Right forelimb (tissue), 1 donor: ENCODE measurements around the gene ARL6IP1.

Source experiments
- DNase-seq: peaks from one replicate; pipeline ENCODE4 v3.0.0-alpha.2; 2018

Gene ARL6IP1

DNA sequence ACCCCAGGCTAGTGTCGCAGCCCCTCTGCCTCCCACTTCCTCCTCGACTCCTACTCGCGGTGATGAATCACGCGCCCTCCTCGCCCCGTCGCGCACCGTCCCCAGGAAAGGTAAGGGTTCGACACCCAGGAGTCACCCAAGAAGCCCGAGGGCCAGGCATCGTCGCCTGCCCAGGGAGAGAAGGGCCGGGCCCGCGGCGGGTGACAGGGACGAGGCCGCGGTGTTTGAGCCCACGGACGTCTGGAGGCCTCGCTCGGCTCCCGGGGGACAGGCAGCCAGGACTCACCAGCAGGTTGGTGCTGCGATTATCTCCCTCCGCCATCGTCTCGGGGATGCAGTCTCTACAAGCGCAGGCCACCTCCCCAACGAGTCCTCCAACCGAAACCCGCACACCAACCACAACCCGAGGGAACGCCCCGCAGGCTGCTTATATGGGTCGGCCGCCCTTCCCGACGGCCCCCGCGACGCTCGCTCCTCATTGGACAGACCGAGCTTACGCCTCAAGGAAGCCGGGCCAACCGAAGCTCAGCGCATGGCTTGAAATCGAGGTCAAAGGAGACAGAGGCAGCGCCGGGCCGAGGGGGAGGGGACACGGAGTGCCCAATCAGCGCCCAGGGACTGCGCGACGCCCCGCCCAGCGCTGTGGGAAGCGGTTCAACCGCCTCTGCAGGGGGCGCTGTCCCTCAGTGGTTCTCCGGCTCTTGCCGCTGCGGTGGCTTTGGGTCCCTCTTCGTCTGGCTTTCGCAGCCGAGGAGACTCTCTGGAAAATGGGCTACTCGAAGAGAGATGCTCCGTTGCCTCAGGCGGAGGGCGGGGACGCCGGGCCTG is at the start of gene ARL6IP1:
TSS of gene ARL6IP1 (minus strand) at position 405 of the 828 bp plus-strand sequence. CDS start at position 322, 83 bp downstream.
- peak; percentile 99 for DNase-seq

DNA sequence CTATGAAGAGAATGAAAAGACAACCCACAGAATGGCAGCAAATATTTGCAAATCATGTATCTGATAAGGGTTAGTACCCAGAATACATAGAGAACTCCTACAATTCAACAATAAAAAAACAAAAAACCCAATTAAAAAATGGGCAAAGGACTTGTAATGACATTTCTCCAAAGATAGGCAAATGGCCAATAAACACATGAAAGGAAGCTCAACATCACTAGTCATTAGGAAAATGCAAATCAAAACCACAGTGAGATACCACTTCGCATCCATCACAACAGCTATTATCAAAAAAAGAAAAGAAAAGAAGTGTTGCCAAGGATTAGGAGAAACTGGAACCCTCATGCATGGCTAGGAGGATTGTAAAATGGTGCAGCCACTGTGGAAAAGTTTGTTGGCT is 45.1 kb upstream of the ARL6IP1 start:
- DNase-seq, result no peak

DNA sequence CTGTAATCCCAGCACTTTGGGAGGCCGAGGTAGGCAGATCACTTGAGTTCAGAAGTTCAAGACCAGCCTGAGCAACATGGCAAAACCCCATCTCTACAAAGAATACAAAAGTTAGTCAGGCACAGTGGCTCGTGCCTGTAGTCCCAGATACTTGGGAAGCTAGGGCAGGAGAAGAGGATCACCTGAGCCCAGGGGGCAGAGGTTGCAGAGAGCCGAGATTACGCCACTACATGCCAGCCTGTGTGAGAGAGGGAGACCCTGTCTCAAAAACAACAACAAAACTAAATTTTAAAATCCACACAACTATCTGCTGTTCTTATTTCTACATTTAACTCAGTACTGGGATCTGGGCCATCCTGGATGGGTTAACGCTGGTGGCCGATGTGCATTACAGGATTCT is 41.2 kb upstream of the ARL6IP1 start:
- no peak for DNase-seq

DNA sequence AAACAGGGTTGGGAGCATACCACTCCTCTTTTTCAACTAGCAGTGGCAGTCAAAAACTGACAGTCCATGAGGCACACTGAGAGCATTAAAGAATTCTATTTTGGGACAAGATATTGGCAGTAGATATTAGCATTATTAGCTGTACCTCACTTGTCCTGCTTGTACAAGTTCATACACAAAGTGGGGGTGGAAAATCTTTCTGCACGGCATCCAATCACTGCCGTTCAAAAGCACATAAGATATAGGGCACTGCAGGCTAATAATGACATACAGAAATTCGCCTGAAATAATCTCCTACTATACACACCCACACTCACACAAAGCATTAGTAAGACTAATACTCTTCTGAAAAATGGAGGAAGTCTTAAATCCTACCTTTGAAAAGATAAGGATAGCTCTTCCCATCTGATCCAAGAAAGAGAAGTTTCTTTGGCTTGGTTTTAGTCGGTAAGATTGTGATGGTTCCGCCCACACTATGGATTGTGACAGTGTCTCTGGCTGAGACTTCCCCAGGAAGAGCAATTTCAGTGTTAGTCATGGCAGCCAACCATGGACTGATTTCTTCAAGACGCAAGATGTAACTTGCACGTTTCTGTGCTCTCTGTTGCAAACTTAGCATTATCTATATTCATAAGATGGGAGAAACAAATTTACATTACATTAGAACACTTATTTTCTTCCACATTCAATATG is 40.6 kb upstream of the ARL6IP1 start:
- DNase-seq, result no peak

DNA sequence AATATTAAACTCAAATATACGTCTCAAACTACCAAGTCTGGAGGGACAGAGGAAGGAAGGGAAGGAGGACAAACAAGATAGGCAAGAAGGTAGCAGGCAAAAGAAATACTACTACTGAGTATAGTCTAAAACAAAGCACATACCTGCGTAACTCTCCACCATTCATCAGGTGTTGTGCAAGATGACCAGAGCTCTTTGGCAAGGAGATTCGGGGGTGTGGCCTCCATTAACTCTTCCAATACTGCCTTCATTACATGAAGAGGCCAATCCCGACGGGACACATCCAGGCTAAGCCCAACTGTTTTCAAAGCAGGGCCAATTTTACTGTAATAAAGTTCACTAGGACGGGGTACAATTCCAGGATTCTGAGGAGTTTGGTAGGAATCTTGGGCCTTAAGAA is 38.2 kb upstream of the ARL6IP1 start:
- no peak for DNase-seq

DNA sequence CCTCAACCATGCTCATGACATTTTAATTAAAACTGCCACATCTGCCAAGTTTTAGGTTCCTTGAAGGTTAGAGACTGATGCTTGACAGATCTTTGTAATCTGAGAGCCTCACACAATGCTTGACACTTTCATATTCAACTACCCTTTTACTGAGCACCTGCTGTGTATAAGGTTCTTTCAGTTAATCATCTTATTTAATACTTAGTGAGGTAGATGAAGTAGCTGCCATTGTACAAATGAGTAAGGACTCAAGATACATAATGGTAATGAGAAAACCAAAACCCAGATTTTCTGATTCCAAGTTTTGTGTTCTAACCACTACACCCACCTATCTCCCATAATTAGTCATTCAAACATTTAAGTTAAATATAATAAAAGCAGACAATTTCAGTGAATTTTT is 35.4 kb upstream of the ARL6IP1 start:
- DNase-seq, result no peak

DNA sequence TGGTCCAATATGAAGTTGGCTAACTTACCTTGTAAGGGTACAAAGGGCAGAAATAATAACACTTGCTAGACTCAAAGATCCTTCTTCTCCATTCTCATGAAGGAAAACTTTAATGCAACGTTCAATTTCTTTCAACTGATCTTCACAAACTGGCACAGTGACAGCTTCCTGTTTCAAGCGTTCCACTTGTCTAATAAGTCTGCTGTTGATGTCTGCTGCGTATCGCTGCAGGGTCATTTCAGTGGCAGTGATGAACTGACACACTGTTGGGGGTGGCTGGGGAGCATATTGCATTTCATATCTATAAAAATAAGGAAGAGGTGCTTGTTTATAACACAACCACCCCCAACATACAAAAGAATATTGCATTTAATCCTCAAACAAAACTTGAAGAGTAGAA is 33.5 kb upstream of the ARL6IP1 start:
- DNase-seq, result no peak

DNA sequence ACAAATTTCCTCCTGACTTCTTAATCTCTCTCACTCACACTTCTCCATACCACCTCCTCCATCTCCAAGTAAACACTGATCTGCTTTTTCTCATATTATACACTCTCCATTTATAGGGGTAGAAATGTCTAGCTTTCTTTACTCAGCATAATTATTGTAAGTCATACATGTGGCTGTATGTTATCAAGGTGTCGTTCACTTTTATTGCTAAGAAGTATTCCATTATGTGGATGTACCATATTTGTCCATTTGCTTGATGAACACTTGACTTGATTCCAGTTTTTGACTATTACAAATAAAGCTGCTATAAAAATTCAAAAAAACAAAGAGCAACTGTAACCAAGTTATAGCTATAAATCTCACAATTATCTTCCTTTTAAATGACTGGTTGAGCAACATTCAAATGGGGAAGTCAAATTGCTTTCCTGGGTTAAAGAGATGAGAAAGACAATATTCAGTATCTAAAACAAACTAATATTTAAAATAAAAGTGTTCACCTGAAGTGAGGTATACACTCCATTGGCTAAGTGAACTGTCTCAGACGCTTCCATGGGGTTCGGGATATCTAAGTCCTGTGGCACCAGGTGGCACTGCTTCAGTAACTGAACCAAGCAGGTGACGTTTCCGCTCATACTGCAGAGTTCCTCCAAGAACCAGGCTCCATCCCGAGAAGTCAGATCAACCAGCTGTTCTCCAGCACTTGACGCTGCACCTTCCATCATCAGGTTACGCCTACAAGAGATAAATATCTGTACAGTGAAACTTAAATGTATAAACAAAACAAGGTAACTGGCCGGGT is 32.6 kb upstream of the ARL6IP1 start:
- no peak for DNase-seq

DNA sequence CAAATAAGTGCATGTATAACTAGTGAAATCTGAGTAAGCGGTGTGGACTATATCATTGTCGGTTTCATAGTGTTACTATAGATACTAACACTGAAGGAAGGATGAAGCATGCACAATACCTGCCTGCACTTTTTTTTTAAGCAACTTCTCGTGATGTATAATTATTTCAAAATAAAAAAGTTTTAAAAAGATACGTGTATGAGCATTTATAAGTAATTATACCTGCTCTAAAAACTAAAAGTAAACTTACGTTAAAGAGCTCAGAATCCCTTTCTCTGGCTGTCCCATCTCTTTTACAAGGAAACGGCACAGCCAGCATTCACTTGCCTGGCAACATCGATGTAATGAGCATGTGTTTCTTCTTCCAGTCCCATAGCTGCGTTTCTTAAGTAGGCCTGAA is 31.3 kb upstream of the ARL6IP1 start:
- no peak for DNase-seq

DNA sequence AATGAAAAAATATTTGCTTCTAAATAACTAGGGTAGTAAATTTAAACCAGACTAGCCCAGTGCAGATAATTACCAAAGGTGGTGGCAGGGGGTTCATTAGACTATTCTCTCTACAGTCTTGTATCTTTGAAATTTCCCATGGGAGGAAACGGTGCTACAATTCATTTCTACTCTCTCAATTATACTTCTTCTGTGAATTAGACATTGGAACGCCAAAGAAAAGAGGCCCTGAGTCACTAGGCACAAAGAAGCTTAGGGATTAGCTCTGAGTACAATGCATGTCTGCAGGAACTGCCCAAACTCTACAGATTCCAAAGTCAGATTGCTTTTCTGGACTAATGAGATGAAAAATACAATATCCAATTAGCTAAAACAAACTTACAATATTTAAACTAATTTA is 30.7 kb upstream of the ARL6IP1 start:
- DNase-seq, result no peak

DNA sequence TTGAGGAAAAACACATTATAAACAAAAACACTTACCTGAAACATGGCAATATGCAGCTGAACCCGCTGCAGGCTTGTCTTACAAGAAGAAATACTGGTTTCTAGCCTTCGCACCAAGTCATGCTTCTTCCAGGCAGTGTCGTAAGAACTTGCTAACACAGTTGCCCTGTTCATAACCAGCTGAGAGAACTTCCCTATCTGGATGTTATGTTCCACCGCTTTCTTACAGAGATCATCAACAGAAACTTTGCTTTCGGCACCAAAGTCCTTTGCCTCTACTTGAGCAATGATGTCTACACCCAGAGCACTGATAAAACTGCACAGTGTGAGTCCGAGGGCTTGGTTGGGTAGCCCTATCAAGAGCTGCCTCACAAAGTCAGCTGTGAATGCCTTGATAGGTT is 27.9 kb upstream of the ARL6IP1 start:
- DNase-seq, result no peak

DNA sequence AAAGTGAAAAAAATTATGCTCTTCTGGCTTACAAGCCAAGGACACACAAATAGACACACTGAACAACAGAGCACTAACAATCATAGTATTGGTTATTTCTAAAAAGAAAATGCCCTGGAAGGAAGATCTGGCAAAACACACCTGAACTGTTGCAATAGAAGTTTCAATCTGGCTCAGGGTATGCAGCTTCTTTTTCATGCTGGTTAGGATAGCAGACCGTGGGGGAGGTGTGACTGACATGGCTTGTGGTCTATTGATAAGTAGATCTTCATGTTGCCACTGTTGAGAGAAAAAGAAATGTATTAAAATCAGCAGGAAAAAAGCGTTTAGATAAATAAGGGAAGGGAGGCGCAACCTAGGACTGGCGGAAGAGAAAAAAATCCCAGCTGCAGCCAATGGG is 26.5 kb upstream of the ARL6IP1 start:
- DNase-seq, result no peak

DNA sequence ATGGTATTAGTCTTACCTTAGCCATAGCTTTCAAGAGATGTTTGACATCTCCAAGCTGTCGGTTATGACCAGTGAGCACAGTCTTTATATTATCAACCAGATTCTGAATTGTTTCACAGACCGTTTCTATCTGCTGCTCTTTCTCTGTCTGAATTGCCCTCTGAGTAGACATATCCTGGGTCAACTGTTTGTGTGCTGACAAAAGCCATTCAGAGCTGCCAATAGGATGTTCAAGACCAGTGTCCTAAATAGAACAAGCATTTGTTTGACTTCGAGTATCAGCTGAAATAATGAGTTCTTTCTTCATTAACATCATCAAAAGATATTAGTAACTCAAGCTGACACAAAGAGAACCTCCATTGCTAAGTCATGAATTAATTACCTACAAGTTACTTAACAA is 14.9 kb upstream of the ARL6IP1 start:
- DNase-seq, result no peak

DNA sequence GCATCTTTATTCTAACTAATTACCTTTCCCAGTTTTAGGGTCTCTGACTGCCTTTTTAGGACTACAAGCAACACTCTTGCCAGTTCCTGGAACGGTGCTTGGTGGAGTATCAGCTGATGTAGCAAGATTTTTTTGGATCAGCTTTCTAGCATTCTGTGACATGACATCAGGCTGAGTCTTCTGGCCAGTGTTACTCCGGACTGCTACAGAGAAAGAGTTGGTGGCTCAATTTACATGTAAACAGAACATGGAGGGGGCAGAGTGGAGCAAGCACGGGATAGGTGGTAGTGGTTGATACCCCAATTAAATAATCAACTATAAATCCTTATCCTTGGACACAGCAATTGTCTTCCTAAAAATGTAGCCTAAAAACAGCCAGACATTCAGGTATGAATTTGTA is 10.6 kb upstream of the ARL6IP1 start:
- no peak for DNase-seq

DNA sequence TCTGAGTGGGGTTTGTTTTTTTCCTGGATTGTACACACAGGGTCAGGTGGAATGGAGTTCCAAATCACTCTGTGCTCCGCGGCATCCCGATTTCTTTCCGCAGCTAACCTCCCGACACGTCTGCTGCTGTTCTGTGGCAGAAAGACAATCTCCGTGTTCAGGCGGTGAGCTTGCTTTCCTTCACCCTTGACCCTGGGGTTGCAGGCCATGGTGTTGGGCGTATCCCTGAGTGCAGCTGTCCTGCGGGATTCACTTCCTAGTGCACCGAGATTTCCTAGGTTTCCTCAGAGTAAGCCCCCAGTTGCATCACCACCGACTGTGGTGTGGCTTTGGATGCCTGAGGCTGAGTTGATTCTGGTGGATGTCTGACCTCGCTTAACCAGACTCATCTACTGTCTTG is 7.8 kb upstream of the ARL6IP1 start:
- DNase-seq, result no peak

DNA sequence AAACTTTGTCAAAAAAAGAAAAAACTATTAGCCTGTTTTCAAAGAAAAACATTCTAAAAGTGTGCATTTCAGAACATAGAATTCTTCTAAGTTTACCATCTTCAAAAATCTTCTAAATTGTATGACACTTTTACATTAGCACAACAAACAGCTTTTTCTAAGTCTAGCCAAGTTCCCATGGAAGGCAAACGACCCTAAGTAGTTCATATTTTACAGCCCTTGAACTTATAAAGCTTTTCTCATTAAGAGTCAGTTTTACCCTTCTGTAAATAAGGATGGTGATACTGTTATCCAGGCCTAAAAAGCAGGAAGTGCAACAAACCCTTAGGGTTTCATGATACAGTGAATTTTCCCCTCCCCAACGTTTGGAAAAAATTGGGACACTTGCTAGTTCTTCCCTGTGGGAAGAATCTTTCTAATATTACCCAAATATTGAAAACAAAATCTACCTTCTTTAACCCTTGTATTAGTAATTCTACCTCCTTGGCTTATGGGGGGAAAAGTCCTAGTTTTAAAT is 4.0 kb upstream of the ARL6IP1 start:
- no peak for DNase-seq

DNA sequence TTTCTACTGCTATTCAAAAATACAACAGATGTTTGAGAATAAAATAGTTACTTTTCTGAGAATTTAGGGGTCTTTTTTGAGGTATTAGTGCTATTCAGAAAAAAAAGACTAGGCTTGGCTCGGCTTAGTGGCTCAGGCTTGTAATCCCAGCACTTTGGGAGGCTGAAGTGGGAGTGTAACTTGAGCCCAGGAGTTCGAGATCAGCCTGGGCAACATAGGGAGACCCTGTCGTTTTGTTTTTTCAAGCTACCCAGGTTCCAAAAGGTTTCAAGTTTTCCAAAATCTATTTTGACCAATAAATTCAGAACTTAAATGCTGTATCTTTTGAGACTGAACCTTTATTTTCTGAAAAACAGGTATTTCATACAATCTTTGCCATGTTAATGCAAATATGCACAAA is 3.2 kb upstream of the ARL6IP1 start:
- no peak for DNase-seq

DNA sequence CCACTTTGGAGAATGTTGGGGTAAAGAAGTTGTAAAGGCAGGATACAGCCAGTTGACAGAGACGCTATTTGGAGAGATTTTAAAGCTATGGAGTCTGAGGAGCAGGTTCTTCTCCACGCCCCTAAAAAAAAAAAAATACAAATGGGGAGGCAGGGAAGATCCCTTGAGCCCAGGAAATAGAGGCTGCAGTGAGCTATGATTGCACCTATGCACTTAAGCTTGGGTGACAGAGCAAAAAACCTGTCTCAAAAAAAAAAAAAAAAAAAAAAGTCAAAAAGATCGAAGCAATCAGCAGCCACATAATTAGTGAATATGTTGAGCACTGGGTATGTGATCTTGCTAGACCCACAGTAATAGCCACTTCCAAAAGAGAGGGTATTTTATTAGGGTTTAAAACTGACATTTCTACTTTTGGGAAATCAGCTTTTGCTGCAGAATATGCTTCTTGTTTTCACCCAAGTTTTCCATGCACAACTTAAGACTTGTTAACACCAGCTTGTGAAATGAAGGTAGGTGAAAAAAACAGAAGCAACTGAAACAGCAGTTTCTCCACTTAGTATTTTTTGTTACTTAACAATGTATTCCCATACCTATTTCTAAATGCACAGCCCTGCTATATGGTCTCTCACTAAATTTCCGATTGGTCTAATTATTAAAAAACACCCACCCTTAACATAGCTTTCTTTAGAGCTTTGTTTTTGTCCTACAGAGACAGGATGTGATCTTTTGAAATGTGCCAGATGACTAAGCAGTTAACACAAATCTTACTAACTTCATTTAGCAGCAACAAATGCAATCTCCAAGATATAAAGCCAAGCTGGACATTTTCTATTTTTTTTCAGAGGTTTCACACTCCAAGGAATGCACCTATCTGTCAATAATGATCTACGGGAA is 2.5 kb upstream of the ARL6IP1 start:
- DNase-seq, result no peak

DNA sequence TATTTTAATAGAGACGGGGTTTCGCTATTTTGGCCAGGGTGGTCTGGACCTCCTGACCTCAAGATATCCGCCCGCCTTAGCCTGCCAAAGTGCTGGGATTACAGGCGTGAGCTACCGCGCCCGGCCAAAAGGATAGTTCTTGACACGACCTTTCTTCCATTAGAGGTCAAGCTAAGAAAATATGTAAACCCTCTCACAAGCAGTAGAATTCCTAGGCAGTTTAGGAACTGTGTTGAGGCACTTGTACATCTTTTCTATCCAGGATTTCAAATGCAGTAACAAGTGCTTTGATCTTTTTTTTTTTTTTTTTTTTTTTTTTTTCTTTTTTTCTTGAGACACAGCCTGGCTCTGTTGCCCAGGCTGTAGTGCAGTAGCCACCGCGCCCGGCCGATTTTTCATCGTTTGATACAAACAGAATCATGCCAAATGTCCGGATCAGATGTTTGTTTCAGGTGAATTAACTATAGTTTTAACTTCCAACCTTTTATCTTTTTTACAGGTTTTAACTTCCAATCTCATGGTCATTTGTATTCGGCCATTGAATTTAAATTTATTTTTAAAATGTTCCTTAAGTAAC is 1.5 kb upstream of the ARL6IP1 start:
- DNase-seq, result no peak

DNA sequence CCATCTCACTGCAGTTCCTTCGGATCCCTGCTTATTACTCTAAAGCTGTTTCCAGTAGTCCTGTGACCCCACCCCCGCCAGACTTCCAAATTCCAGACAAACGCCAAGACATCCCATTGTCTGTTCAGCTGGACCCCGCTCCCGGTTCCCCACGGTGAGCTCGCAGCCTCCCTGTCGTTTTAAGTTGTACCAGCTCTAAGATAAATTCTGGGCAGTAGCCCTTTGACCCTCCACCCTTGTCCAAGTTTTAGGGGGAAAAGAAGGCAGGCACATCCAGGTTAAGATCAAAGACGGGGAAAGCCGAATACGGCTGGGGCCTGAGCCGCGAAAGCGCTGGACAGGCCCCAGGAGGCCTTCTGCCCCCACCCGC is 589 bp downstream of the ARL6IP1 start:
- DNase-seq, result peak; percentile 51

DNA sequence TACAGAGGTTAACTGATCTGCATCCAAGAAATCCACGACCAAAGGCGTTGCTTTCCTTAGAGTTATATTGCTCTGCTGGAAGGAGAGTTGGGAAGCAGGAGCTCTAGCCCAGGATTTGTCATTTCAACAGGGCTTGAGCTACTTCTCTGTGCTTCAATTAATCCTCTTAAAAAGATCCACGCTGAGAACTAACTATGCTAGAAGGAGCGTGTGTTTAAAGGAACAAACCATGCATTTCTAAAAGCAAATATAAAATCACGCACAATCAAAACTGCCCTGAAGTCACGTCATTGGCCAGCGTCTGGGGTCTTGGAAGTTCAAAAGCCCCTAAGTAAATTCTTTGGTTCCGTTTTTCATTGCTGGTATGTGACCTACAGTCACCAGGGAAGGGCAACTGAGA is 1.1 kb downstream of the ARL6IP1 start:
- no peak for DNase-seq

DNA sequence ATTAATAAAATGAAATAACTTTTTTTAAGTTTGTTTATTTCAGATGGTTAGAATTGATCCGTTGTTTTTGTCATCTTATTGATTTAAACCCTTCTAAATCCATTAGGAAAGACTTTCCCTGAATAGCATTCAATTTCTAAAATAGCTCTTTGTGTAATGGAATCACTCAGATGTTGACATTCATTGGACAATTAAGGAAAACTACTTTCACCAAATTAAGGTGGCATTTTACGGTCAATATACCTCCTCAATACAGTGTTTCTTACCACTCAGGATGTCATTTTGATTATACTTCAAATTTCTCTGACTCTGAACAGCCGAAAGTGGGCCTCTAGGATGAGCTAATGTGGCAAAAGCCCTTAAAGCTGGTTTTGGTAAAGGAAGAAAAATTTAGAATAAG is 1.8 kb downstream of the ARL6IP1 start:
- DNase-seq, result no peak
